Skeletal muscle satellite cell (primary cell): ENCODE measurements around the gene ELMO2.

Source experiments
- H3K27me3 ChIP-seq: 2 replicates; pipeline ENCODE4 v1.7.0; 2013; ENCODE audit warnings: low read length; ENCODE audit not compliant: control insufficient read depth, insufficient read depth
- H3K36me3 ChIP-seq: 2 replicates; pipeline ENCODE4 v1.7.0; 2013; ENCODE audit warnings: mild to moderate bottlenecking, control low read depth, low read length; ENCODE audit not compliant: insufficient read depth
- H3K4me1 ChIP-seq: 2 replicates; pipeline ENCODE4 v1.7.0; 2013; ENCODE audit warnings: low read length; ENCODE audit not compliant: control insufficient read depth, insufficient read depth
- H3K4me2 ChIP-seq: 2 replicates; pipeline ENCODE4 v1.7.0; 2013; ENCODE audit warnings: mild to moderate bottlenecking, low read length
- H3K4me3 ChIP-seq: 2 replicates; pipeline ENCODE4 v1.7.0; 2013; ENCODE audit warnings: low read length
- H3K9ac ChIP-seq: 2 replicates; pipeline ENCODE4 v1.7.0; 2013; ENCODE audit warnings: mild to moderate bottlenecking, low read depth, low read length, moderate library complexity
- H3K9me3 ChIP-seq: replicated peaks from 2 replicates; pipeline ENCODE4 v1.7.0; 2013; ENCODE audit warnings: mild to moderate bottlenecking, control low read depth, low read length

ELMO2 gene

GRCh38 chr20:46378412-46379009 is 27.9 kb downstream of the ELMO2 start:
- Histone ChIP-seq H3K36me3 (peaks cover 85% of the 10 kb centered on the region), H3K4me2 (no peak overlapping the region), H3K27me3 (no peaks in the 10 kb centered on the region), H3K9ac (no peak overlapping the region), H3K4me3 (no peak overlapping the region), H3K9me3 (no peaks in the 10 kb centered on the region), H3K4me1 (peaks cover 9% of the 10 kb centered on the region)

GRCh38 chr20:46377518-46377917 is 28.9 kb downstream of the ELMO2 start:
- no peaks in the 10 kb centered on the region for H3K9me3 ChIP-seq
- H3K9ac ChIP-seq = no peak overlapping the region
- H3K27me3 ChIP-seq = no peaks in the 10 kb centered on the region
- H3K36me3 ChIP-seq = peaks cover 86% of the 10 kb centered on the region
- no peak overlapping the region for H3K4me2 ChIP-seq
- no peak overlapping the region for H3K4me3 ChIP-seq
- peaks cover 9% of the 10 kb centered on the region for H3K4me1 ChIP-seq

GRCh38 chr20:46376196-46376785 is 30.1 kb downstream of the ELMO2 start:
- no peaks in the 10 kb centered on the region for H3K27me3 ChIP-seq
- H3K9ac ChIP-seq = no peak overlapping the region
- peaks cover 86% of the 10 kb centered on the region for H3K36me3 ChIP-seq
- peaks cover 9% of the 10 kb centered on the region for H3K4me1 ChIP-seq
- H3K9me3 ChIP-seq = no peaks in the 10 kb centered on the region
- H3K4me2 ChIP-seq = no peak overlapping the region
- H3K4me3 ChIP-seq = no peak overlapping the region

- Histone ChIP-seq H3K4me1 (peaks cover 9% of the 10 kb centered on the region), H3K9me3 (no peaks in the 10 kb centered on the region), H3K9ac (no peak overlapping the region), H3K4me2 (no peak overlapping the region), H3K27me3 (no peaks in the 10 kb centered on the region), H3K36me3 (peaks cover 86% of the 10 kb centered on the region), H3K4me3 (no peak overlapping the region)
Observed at GRCh38 chr20:46375771-46376170, 30.6 kb downstream of the ELMO2 start.

GRCh38 chr20:46374383-46374782 is 32.0 kb downstream of the ELMO2 start:
- H3K4me2 ChIP-seq = no peak overlapping the region
- no peaks in the 10 kb centered on the region for H3K27me3 ChIP-seq
- no peak overlapping the region for H3K4me3 ChIP-seq
- no peaks in the 10 kb centered on the region for H3K9me3 ChIP-seq
- peaks cover 9% of the 10 kb centered on the region for H3K4me1 ChIP-seq
- H3K36me3 ChIP-seq = peaks cover 85% of the 10 kb centered on the region
- H3K9ac ChIP-seq = no peak overlapping the region

GRCh38 chr20:46371656-46372055 is 34.8 kb downstream of the ELMO2 start:
- Histone ChIP-seq H3K36me3 (peaks cover 89% of the 10 kb centered on the region), H3K4me2 (no peak overlapping the region), H3K4me1 (peaks cover 9% of the 10 kb centered on the region), H3K27me3 (no peaks in the 10 kb centered on the region), H3K4me3 (no peak overlapping the region), H3K9ac (no peak overlapping the region), H3K9me3 (no peaks in the 10 kb centered on the region)

GRCh38 chr20:46368902-46369268 is 37.5 kb downstream of the ELMO2 start:
- Histone ChIP-seq H3K9ac (no peak overlapping the region), H3K4me3 (no peak overlapping the region), H3K4me1 (peaks cover 8% of the 10 kb centered on the region), H3K9me3 (no peaks in the 10 kb centered on the region), H3K36me3 (peaks cover 81% of the 10 kb centered on the region), H3K27me3 (no peaks in the 10 kb centered on the region), H3K4me2 (no peak overlapping the region)

- Histone ChIP-seq H3K27me3 (no peaks in the 10 kb centered on the region), H3K4me1 (peaks cover 11% of the 10 kb centered on the region), H3K36me3 (peaks cover 75% of the 10 kb centered on the region), H3K9ac (no peak overlapping the region), H3K4me3 (no peak overlapping the region), H3K9me3 (no peaks in the 10 kb centered on the region), H3K4me2 (no peak overlapping the region)
Observed at GRCh38 chr20:46367967-46368901, 38.2 kb downstream of the ELMO2 start.

- H3K9ac ChIP-seq = no peak overlapping the region
- H3K27me3 ChIP-seq = no peaks in the 10 kb centered on the region
- H3K4me1 ChIP-seq = peaks cover 17% of the 10 kb centered on the region
- no peak overlapping the region for H3K4me3 ChIP-seq
- H3K36me3 ChIP-seq = peaks cover 68% of the 10 kb centered on the region
- H3K9me3 ChIP-seq = no peaks in the 10 kb centered on the region
- no peak overlapping the region for H3K4me2 ChIP-seq
Observed at GRCh38 chr20:46367234-46367633, 39.2 kb downstream of the ELMO2 start.

- no peak overlapping the region for H3K4me3 ChIP-seq
- no peak overlapping the region for H3K4me2 ChIP-seq
- peaks cover 18% of the 10 kb centered on the region for H3K4me1 ChIP-seq
- no peak overlapping the region for H3K9ac ChIP-seq
- peaks cover 66% of the 10 kb centered on the region for H3K36me3 ChIP-seq
- H3K27me3 ChIP-seq = no peaks in the 10 kb centered on the region
- H3K9me3 ChIP-seq = no peaks in the 10 kb centered on the region
Observed at GRCh38 chr20:46366826-46367225, 39.6 kb downstream of the ELMO2 start.

- H3K4me3 ChIP-seq = no peak overlapping the region
- peaks cover 22% of the 10 kb centered on the region for H3K4me1 ChIP-seq
- no peaks in the 10 kb centered on the region for H3K27me3 ChIP-seq
- no peaks in the 10 kb centered on the region for H3K9me3 ChIP-seq
- H3K9ac ChIP-seq = no peak overlapping the region
- H3K4me2 ChIP-seq = no peak overlapping the region
- H3K36me3 ChIP-seq = peaks cover 54% of the 10 kb centered on the region
Observed at GRCh38 chr20:46365487-46366220, 40.8 kb downstream of the ELMO2 start.
